Smooth muscle cell (in vitro differentiated cells): ENCODE data around the gene NUCB1. TPM values are rescaled to one million over a fixed set of nuclear protein-coding genes. Genes with fewer than 3 reads are reported as not detected.

Experiments used
- DNase-seq: peaks from one replicate; lab custom pipeline; 2025; ENCODE audit not compliant: unreplicated experiment; lab: John Stamatoyannopoulos, UW
- H2AFZ ChIP-seq: fragments of 200-600 bp; sonication (generic); 2 replicates; pipeline ENCODE4 v1.6.0; 2016; ENCODE audit warnings: antibody characterized with exemption, low read depth, mild to moderate bottlenecking
- H3F3A ChIP-seq: fragments of 200-600 bp; sonication (generic); 2 replicates; pipeline ENCODE4 v1.6.0; 2017; ENCODE audit warnings: antibody characterized with exemption, low read depth
- H3K27ac ChIP-seq: fragments of 200-600 bp; sonication (generic); 2 replicates; pipeline ENCODE4 v1.5.1; 2016; ENCODE audit warnings: low read depth, mild to moderate bottlenecking
- H3K27me3 ChIP-seq: fragments of 200-600 bp; sonication (generic); 2 replicates; pipeline ENCODE4 v1.6.1; 2016; ENCODE audit warnings: low read depth, mild to moderate bottlenecking
- H3K36me3 ChIP-seq: fragments of 200-600 bp; sonication (generic); 2 replicates; pipeline ENCODE4 v1.5.1; 2016; ENCODE audit warnings: low read depth
- H3K4me1 ChIP-seq: fragments of 200-600 bp; sonication (generic); 2 replicates; pipeline ENCODE4 v1.5.1; 2016; ENCODE audit warnings: low read depth
- H3K4me2 ChIP-seq: fragments of 200-600 bp; sonication (generic); 2 replicates; pipeline ENCODE4 v1.6.0; 2016; ENCODE audit warnings: mild to moderate bottlenecking
- H3K4me3 ChIP-seq: fragments of 200-600 bp; sonication (generic); 2 replicates; pipeline ENCODE4 v1.5.1; 2016; ENCODE audit warnings: mild to moderate bottlenecking
- H3K79me2 ChIP-seq: fragments of 200-600 bp; sonication (generic); 2 replicates; pipeline ENCODE4 v1.6.0; 2016; ENCODE audit warnings: low read depth, mild to moderate bottlenecking
- H3K9ac ChIP-seq: fragments of 200-600 bp; sonication (generic); 2 replicates; pipeline ENCODE4 v1.6.0; 2016; ENCODE audit warnings: low read depth
- H3K9me3 ChIP-seq: fragments of 200-600 bp; sonication (generic); replicated peaks from 2 replicates; pipeline ENCODE4 v1.5.1; 2016; ENCODE audit warnings: low read depth
- H4K20me1 ChIP-seq: fragments of 200-600 bp; sonication (generic); 2 replicates; pipeline ENCODE4 v1.6.0; 2016; ENCODE audit warnings: low read depth
- WGBS: methylation state at CpG from one replicate; pipeline ENCODE4 v1.1.7; 2016; ENCODE audit warnings: low lambda C conversion rate; 5-methylcytosine and 5-hydroxymethylcytosine counted together
- polyA plus RNA-seq: library from polyadenylated mRNA; unstranded; fragments of >200 nt; fragmentation: Nextera tagmentation; extraction: Ambion mirVana; gene quantifications from 2 replicates; pipeline ENCODE4 v1.2.1, GENCODE V29; 2016
- total RNA-seq: library from RNA; depleted of rRNA; stranded (reverse); fragments of >200 nt; gene quantifications from 2 replicates; pipeline ENCODE4 v1.2.3, GENCODE V29; 2014
- TF ChIP-seq, protein P1 (sequence below): fragments of 200-600 bp; sonication (generic); IDR thresholded peaks from 2 replicates; pipeline ENCODE4 v1.5.1; 2017; ENCODE audit warnings: borderline replicate concordance, mild to moderate bottlenecking, antibody characterized with exemption; ENCODE audit not compliant: insufficient read depth, poor library complexity, severe bottlenecking

The NUCB1 gene
- total and polyA plus RNA-seq, 2 experiments from 2014 or later = 146 to 329 TPM

DNA sequence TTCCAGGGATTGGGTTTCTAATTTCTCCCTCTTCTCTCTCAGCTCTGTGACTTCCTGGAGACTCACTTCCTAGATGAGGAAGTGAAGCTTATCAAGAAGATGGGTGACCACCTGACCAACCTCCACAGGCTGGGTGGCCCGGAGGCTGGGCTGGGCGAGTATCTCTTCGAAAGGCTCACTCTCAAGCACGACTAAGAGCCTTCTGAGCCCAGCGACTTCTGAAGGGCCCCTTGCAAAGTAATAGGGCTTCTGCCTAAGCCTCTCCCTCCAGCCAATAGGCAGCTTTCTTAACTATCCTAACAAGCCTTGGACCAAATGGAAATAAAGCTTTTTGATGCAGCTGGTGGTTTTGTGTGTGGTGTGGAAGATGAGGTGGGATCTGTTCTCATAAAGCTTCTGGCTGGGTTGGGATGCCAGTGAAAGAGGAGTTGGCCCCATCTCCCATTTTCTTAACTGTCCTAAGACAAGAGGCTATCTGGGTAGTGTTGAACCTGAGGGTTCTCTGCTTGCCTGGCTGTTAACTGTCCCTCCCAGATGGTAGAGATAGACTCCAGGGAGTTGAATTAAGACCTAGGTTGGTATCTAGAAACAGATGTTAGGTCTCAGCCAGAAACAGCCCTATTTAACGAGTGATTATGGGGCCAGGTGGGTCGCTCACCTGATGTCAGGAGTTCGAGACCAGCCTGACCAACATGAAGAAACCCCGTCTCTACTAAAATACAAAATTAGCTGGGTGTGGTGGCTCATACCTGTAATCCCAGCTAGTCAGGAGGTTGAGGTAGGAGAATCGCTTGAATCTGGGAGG, 66.6 kb downstream of the NUCB1 start:
- H3K4me1 ChIP-seq = peaks cover 25% of the 10 kb centered on the region
- peak overlapping the region; percentile 86 for H3K4me3 ChIP-seq
- TF ChIP-seq, protein P1, sequence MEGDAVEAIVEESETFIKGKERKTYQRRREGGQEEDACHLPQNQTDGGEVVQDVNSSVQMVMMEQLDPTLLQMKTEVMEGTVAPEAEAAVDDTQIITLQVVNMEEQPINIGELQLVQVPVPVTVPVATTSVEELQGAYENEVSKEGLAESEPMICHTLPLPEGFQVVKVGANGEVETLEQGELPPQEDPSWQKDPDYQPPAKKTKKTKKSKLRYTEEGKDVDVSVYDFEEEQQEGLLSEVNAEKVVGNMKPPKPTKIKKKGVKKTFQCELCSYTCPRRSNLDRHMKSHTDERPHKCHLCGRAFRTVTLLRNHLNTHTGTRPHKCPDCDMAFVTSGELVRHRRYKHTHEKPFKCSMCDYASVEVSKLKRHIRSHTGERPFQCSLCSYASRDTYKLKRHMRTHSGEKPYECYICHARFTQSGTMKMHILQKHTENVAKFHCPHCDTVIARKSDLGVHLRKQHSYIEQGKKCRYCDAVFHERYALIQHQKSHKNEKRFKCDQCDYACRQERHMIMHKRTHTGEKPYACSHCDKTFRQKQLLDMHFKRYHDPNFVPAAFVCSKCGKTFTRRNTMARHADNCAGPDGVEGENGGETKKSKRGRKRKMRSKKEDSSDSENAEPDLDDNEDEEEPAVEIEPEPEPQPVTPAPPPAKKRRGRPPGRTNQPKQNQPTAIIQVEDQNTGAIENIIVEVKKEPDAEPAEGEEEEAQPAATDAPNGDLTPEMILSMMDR = no peak
- peak overlapping the region; percentile 68 for H3K27ac ChIP-seq
- no peak for DNase-seq
- 81% methylated on average over 10 of the region's 10 CpGs for WGBS
- H2AFZ ChIP-seq = no peak overlapping the region
- H3K9me3 ChIP-seq = no peaks in the 10 kb centered on the region
- H3K79me2 ChIP-seq = peaks cover 15% of the 10 kb centered on the region
- H3K36me3 ChIP-seq = no peaks in the 10 kb centered on the region
- H3F3A ChIP-seq = peaks cover 29% of the 10 kb centered on the region
- H3K4me2 ChIP-seq = peak overlapping the region; percentile 88
- peaks cover 53% of the 10 kb centered on the region for H4K20me1 ChIP-seq
- no peaks in the 10 kb centered on the region for H3K27me3 ChIP-seq
- peak overlapping the region; percentile 70 for H3K9ac ChIP-seq

- WGBS = 72% methylated on average over 14 of the region's 14 CpGs
Observed at GRCh38 chr19:48967346-48968178, 67.5 kb downstream of the NUCB1 start.

GRCh38 chr19:48968179-48968661, 68.1 kb downstream of the NUCB1 start:
- Histone ChIP-seq H3K9ac (no peak overlapping the region), H3F3A (peaks cover 29% of the 10 kb centered on the region), H3K4me1 (peaks cover 23% of the 10 kb centered on the region), H4K20me1 (peaks cover 56% of the 10 kb centered on the region), H3K27ac (peak overlapping the region; percentile 29), H3K27me3 (no peaks in the 10 kb centered on the region), H3K79me2 (peaks cover 15% of the 10 kb centered on the region), H3K36me3 (no peaks in the 10 kb centered on the region), H3K9me3 (no peaks in the 10 kb centered on the region), H3K4me2 (no peak overlapping the region), H3K4me3 (no peak overlapping the region), H2AFZ (no peak overlapping the region)
- WGBS = 83% methylated on average over 4 of the region's 4 CpGs
- DNase-seq = no peak
- TF ChIP-seq, protein P1 = no peak

More at GRCh38 chr19:48967346-48968178, 67.5 kb downstream of the NUCB1 start:
- Histone ChIP-seq H3K4me2 (peak overlapping the region; percentile 88), H3K79me2 (peaks cover 15% of the 10 kb centered on the region), H3K9me3 (no peaks in the 10 kb centered on the region), H2AFZ (no peak overlapping the region), H4K20me1 (peaks cover 56% of the 10 kb centered on the region), H3K4me3 (peak overlapping the region; percentile 86), H3K4me1 (peaks cover 25% of the 10 kb centered on the region), H3K9ac (no peak overlapping the region), H3K36me3 (no peaks in the 10 kb centered on the region), H3K27me3 (no peaks in the 10 kb centered on the region), H3K27ac (peak overlapping the region; percentile 68), H3F3A (peaks cover 26% of the 10 kb centered on the region)
- DNase-seq = no peak
- TF ChIP-seq, protein P1 = no peak
